ENCODE data around the gene HIRIP3.

Gene HIRIP3

GRCh38 chr16:29985271-29985811 is 10.1 kb downstream of the HIRIP3 start:
- no peak for DNase-seq (ENCODE audit: low spot score)
- H3K27ac ChIP-seq = no peak overlapping the region
- TF ChIP-seq CTCF (IDR thresholded peaks at IDR 0.05) = no peak
- no peak overlapping the region for H3K4me3 ChIP-seq

- no peak for DNase-seq (ENCODE audit: low spot score)
- no peak overlapping the region for H3K27ac ChIP-seq
- no peak for TF ChIP-seq CTCF (IDR thresholded peaks at IDR 0.05)
- no peak overlapping the region for H3K4me3 ChIP-seq
Observed at GRCh38 chr16:29984764-29985147, 10.7 kb downstream of the HIRIP3 start.

- no peak for DNase-seq (ENCODE audit: low spot score)
- TF ChIP-seq CTCF (IDR thresholded peaks at IDR 0.05) = no peak
- Histone ChIP-seq H3K27ac (no peak overlapping the region), H3K4me3 (no peak overlapping the region)
Observed at GRCh38 chr16:29984137-29984763, 11.2 kb downstream of the HIRIP3 start.

- no peak overlapping the region for H3K4me3 ChIP-seq
- no peak overlapping the region for H3K27ac ChIP-seq
- TF ChIP-seq CTCF (IDR thresholded peaks at IDR 0.05) = no peak
- DNase-seq (ENCODE audit: low spot score) = no peak
Observed at GRCh38 chr16:29983420-29984136, 11.8 kb downstream of the HIRIP3 start.

- TF ChIP-seq CTCF (IDR thresholded peaks at IDR 0.05) = no peak
- H3K27ac ChIP-seq = no peak overlapping the region
- no peak for DNase-seq (ENCODE audit: low spot score)
- H3K4me3 ChIP-seq = no peak overlapping the region
Observed at GRCh38 chr16:29982560-29983419, 12.6 kb downstream of the HIRIP3 start.

GRCh38 chr16:29978564-29979270 is 16.7 kb downstream of the HIRIP3 start:
- peak; percentile 68 for DNase-seq (ENCODE audit: low spot score)
- Histone ChIP-seq H3K27ac (peak overlapping the region in 1 of 2 donors; percentile 94), H3K4me3 (no peak overlapping the region)
- no peak for TF ChIP-seq CTCF (IDR thresholded peaks at IDR 0.05)
